ENCODE data around the gene CFAP54.

Gene CFAP54

GRCh38 chr12:96444399-96444798 is 45.0 kb upstream of the CFAP54 start:
- no peaks in the 10 kb centered on the region for H3K79me2 ChIP-seq (ENCODE audit: control insufficient read depth, insufficient read depth, low read length, poor library complexity)
- H3K27ac ChIP-seq (ENCODE audit: low read depth, low read length), result no peak overlapping the region
- H4K91ac ChIP-seq (ENCODE audit: low read depth, low read length), result no peak overlapping the region
- no peaks in the 10 kb centered on the region for H3K9me3 ChIP-seq (ENCODE audit: insufficient read depth, low read depth, low read length)
- no peak overlapping the region for H3K4ac ChIP-seq (ENCODE audit: low read depth, low read length)
- peaks cover 0 to 2% of the 10 kb centered on the region in 2 experiments for H3K4me1 ChIP-seq (ENCODE audit: control insufficient read depth in 1 of 2, insufficient read depth in 2 of 2, low read length in 2 of 2)
- H3K36me3 ChIP-seq (ENCODE audit: control insufficient read depth in 1 of 2, insufficient read depth in 2 of 2, low read length in 2 of 2), result no peaks in the 10 kb centered on the region
- H2AFZ ChIP-seq (ENCODE audit: insufficient read depth, low read length, poor library complexity), result no peak overlapping the region
- no peaks in the 10 kb centered on the region for H3K27me3 ChIP-seq (ENCODE audit: insufficient read depth, low read length)
- no peak overlapping the region for H4K12ac ChIP-seq (ENCODE audit: low read depth, low read length)
- H3K4me3 ChIP-seq (ENCODE audit: low read depth, low read length), result no peak overlapping the region
- DNase-seq, result no peak
- H3K18ac ChIP-seq (ENCODE audit: low read length), result no peak overlapping the region
- no peak overlapping the region for H2BK12ac ChIP-seq (ENCODE audit: low read length)
- no peak overlapping the region for H3K23ac ChIP-seq (ENCODE audit: low read length)
- H3K14ac ChIP-seq (ENCODE audit: low read length), result no peak overlapping the region
- no peaks in the 10 kb centered on the region for H3K79me1 ChIP-seq (ENCODE audit: low read length)
- H4K8ac ChIP-seq (ENCODE audit: low read depth, low read length), result no peak overlapping the region
- no peak overlapping the region for H3K4me2 ChIP-seq (ENCODE audit: low read length)
- WGBS (ENCODE audit: extremely low coverage, insufficient coverage, insufficient read length), result no CpG with 5 or more reads among the region's 10 CpGs
- H3K9ac ChIP-seq (ENCODE audit: low read length), result no peak overlapping the region
- H2BK5ac ChIP-seq (ENCODE audit: low read depth, low read length, poor library complexity), result no peak overlapping the region
- H2BK120ac ChIP-seq (ENCODE audit: insufficient read depth, low read length, poor library complexity), result no peak overlapping the region
- no peak overlapping the region for H2AK5ac ChIP-seq (ENCODE audit: low read length)

- no peaks in the 10 kb centered on the region for H3K9me3 ChIP-seq (ENCODE audit: insufficient read depth, low read depth, low read length)
- no peak overlapping the region for H2BK5ac ChIP-seq (ENCODE audit: low read depth, low read length, poor library complexity)
- no peak overlapping the region for H3K4ac ChIP-seq (ENCODE audit: low read depth, low read length)
- no peak overlapping the region for H3K23ac ChIP-seq (ENCODE audit: low read length)
- no peak overlapping the region for H2BK120ac ChIP-seq (ENCODE audit: insufficient read depth, low read length, poor library complexity)
- H3K36me3 ChIP-seq (ENCODE audit: control insufficient read depth in 1 of 2, insufficient read depth in 2 of 2, low read length in 2 of 2), result no peaks in the 10 kb centered on the region
- H4K12ac ChIP-seq (ENCODE audit: low read depth, low read length), result no peak overlapping the region
- no peak overlapping the region for H3K4me2 ChIP-seq (ENCODE audit: low read length)
- WGBS (ENCODE audit: extremely low coverage, insufficient coverage, insufficient read length), result no CpG with 5 or more reads among the region's 6 CpGs
- H3K14ac ChIP-seq (ENCODE audit: low read length), result no peak overlapping the region
- no peak overlapping the region for H4K91ac ChIP-seq (ENCODE audit: low read depth, low read length)
- peak overlapping the region; percentile 22 for H3K27ac ChIP-seq (ENCODE audit: low read depth, low read length)
- H3K4me1 ChIP-seq (ENCODE audit: control insufficient read depth in 1 of 2, insufficient read depth in 2 of 2, low read length in 2 of 2), result peaks cover 0 to 2% of the 10 kb centered on the region in 2 experiments
- H2AFZ ChIP-seq (ENCODE audit: insufficient read depth, low read length, poor library complexity), result no peak overlapping the region
- H2BK12ac ChIP-seq (ENCODE audit: low read length), result no peak overlapping the region
- no peak overlapping the region for H2AK5ac ChIP-seq (ENCODE audit: low read length)
- H3K79me1 ChIP-seq (ENCODE audit: low read length), result no peaks in the 10 kb centered on the region
- peak in 1 of 2 donors; percentile 46 for DNase-seq
- H3K4me3 ChIP-seq (ENCODE audit: low read depth, low read length), result no peak overlapping the region
- H3K27me3 ChIP-seq (ENCODE audit: insufficient read depth, low read length), result no peaks in the 10 kb centered on the region
- H3K18ac ChIP-seq (ENCODE audit: low read length), result no peak overlapping the region
- no peak overlapping the region for H3K9ac ChIP-seq (ENCODE audit: low read length)
- no peaks in the 10 kb centered on the region for H3K79me2 ChIP-seq (ENCODE audit: control insufficient read depth, insufficient read depth, low read length, poor library complexity)
- H4K8ac ChIP-seq (ENCODE audit: low read depth, low read length), result no peak overlapping the region
Observed at GRCh38 chr12:96445691-96446583, 43.4 kb upstream of the CFAP54 start.

GRCh38 chr12:96447256-96447655 is 42.1 kb upstream of the CFAP54 start:
- H3K4me3 ChIP-seq (ENCODE audit: low read depth, low read length), result no peak overlapping the region
- no peaks in the 10 kb centered on the region for H3K36me3 ChIP-seq (ENCODE audit: control insufficient read depth in 1 of 2, insufficient read depth in 2 of 2, low read length in 2 of 2)
- no peak overlapping the region for H2AFZ ChIP-seq (ENCODE audit: insufficient read depth, low read length, poor library complexity)
- H3K4me2 ChIP-seq (ENCODE audit: low read length), result no peak overlapping the region
- no CpG with 5 or more reads among the region's 3 CpGs for WGBS (ENCODE audit: extremely low coverage, insufficient coverage, insufficient read length)
- no peaks in the 10 kb centered on the region for H3K79me2 ChIP-seq (ENCODE audit: control insufficient read depth, insufficient read depth, low read length, poor library complexity)
- H3K27ac ChIP-seq (ENCODE audit: low read depth, low read length), result no peak overlapping the region
- H3K14ac ChIP-seq (ENCODE audit: low read length), result no peak overlapping the region
- H3K4ac ChIP-seq (ENCODE audit: low read depth, low read length), result no peak overlapping the region
- no peak overlapping the region for H4K91ac ChIP-seq (ENCODE audit: low read depth, low read length)
- H3K4me1 ChIP-seq (ENCODE audit: control insufficient read depth in 1 of 2, insufficient read depth in 2 of 2, low read length in 2 of 2), result peaks cover 0 to 2% of the 10 kb centered on the region in 2 experiments
- H3K9ac ChIP-seq (ENCODE audit: low read length), result no peak overlapping the region
- no peak overlapping the region for H2AK5ac ChIP-seq (ENCODE audit: low read length)
- no peaks in the 10 kb centered on the region for H3K79me1 ChIP-seq (ENCODE audit: low read length)
- no peak overlapping the region for H2BK120ac ChIP-seq (ENCODE audit: insufficient read depth, low read length, poor library complexity)
- H2BK12ac ChIP-seq (ENCODE audit: low read length), result no peak overlapping the region
- H2BK5ac ChIP-seq (ENCODE audit: low read depth, low read length, poor library complexity), result no peak overlapping the region
- H3K9me3 ChIP-seq (ENCODE audit: insufficient read depth, low read depth, low read length), result no peaks in the 10 kb centered on the region
- H4K8ac ChIP-seq (ENCODE audit: low read depth, low read length), result no peak overlapping the region
- H3K27me3 ChIP-seq (ENCODE audit: insufficient read depth, low read length), result no peaks in the 10 kb centered on the region
- H4K12ac ChIP-seq (ENCODE audit: low read depth, low read length), result no peak overlapping the region
- no peak for DNase-seq
- H3K23ac ChIP-seq (ENCODE audit: low read length), result no peak overlapping the region
- no peak overlapping the region for H3K18ac ChIP-seq (ENCODE audit: low read length)

- Histone ChIP-seq H3K23ac (ENCODE audit: low read length) (no peak overlapping the region), H4K91ac (ENCODE audit: low read depth, low read length) (peak overlapping the region; percentile 14), H3K4me3 (ENCODE audit: low read depth, low read length) (no peak overlapping the region), H3K18ac (ENCODE audit: low read length) (no peak overlapping the region), H3K36me3 (ENCODE audit: control insufficient read depth in 1 of 2, insufficient read depth in 2 of 2, low read length in 2 of 2) (no peaks in the 10 kb centered on the region), H3K14ac (ENCODE audit: low read length) (no peak overlapping the region), H3K4ac (ENCODE audit: low read depth, low read length) (no peak overlapping the region), H3K27me3 (ENCODE audit: insufficient read depth, low read length) (no peaks in the 10 kb centered on the region), H3K27ac (ENCODE audit: low read depth, low read length) (no peak overlapping the region), H3K79me2 (ENCODE audit: control insufficient read depth, insufficient read depth, low read length, poor library complexity) (no peaks in the 10 kb centered on the region), H2BK5ac (ENCODE audit: low read depth, low read length, poor library complexity) (no peak overlapping the region), H3K9me3 (ENCODE audit: insufficient read depth, low read depth, low read length) (no peaks in the 10 kb centered on the region), H2BK120ac (ENCODE audit: insufficient read depth, low read length, poor library complexity) (no peak overlapping the region), H3K79me1 (ENCODE audit: low read length) (no peaks in the 10 kb centered on the region), H2AK5ac (ENCODE audit: low read length) (no peak overlapping the region), H4K12ac (ENCODE audit: low read depth, low read length) (no peak overlapping the region), H2BK12ac (ENCODE audit: low read length) (peak overlapping the region; percentile 49), H2AFZ (ENCODE audit: insufficient read depth, low read length, poor library complexity) (no peak overlapping the region), H3K4me1 (ENCODE audit: control insufficient read depth in 1 of 2, insufficient read depth in 2 of 2, low read length in 2 of 2) (peaks cover 0 to 2% of the 10 kb centered on the region in 2 experiments), H4K8ac (ENCODE audit: low read depth, low read length) (no peak overlapping the region), H3K9ac (ENCODE audit: low read length) (no peak overlapping the region), H3K4me2 (ENCODE audit: low read length) (no peak overlapping the region)
- DNase-seq, result peak; percentile 37 to 64
- whole genome bisulfite sequencing (ENCODE audit: extremely low coverage, insufficient coverage, insufficient read length), result no CpG with 5 or more reads among the region's 3 CpGs
Observed at GRCh38 chr12:96448300-96448699, 41.1 kb upstream of the CFAP54 start.

All from trophoblast cell (in vitro differentiated cells and primary cell).